CD4-positive, alpha-beta T cell treated with Interleukin-15 for 4 hours (primary cell): ENCODE measurements around the gene CNTD1.
A peak's percentile ranks its signal among the peaks of the same experiment; 100 is the strongest.
"Not testable (repeated sequence)": the region's sequence is repeated elsewhere in the genome, so short reads cannot be mapped to it uniquely, and the experiment has no call there.

ENCODE experiments used
- DNase-seq: peaks from one replicate; pipeline ENCODE4 v3.0.0-alpha.2; 2020; ENCODE audit warnings: low spot score

The CNTD1 gene

GRCh38 chr17:42798383-42799380 lies at the start of gene CNTD1, which contains the start of gene COA3:
Gene CNTD1, plus strand, starts transcription at chr17:42798861. Its CDS starts 207 bp downstream, at chr17:42799068.
Gene COA3, minus strand, starts transcription at chr17:42798704. Its CDS starts 23 bp downstream, at chr17:42798681.
- peak; percentile 74 for DNase-seq

- no peak for DNase-seq
Measured at GRCh38 chr17:42748908-42749798, 49.5 kb upstream of the CNTD1 start.

- DNase-seq: no peak
Measured at GRCh38 chr17:42750739-42751344, 47.8 kb upstream of the CNTD1 start.

- no peak for DNase-seq
Measured at GRCh38 chr17:42751628-42752027, 47.0 kb upstream of the CNTD1 start.

- no peak for DNase-seq
Measured at GRCh38 chr17:42754782-42755181, 43.9 kb upstream of the CNTD1 start.

- no peak for DNase-seq
Measured at GRCh38 chr17:42759982-42760651, 38.5 kb upstream of the CNTD1 start.

- no peak for DNase-seq
Measured at GRCh38 chr17:42760652-42761581, 37.7 kb upstream of the CNTD1 start, which contains the start of gene RAMP2. Gene RAMP2, plus strand, starts transcription at chr17:42761227. Its CDS starts 35 bp downstream, at chr17:42761262.

GRCh38 chr17:42761638-42762037 lies 37.0 kb upstream of the CNTD1 start:
- DNase-seq: no peak

GRCh38 chr17:42766124-42766523 lies 32.5 kb upstream of the CNTD1 start:
- no peak for DNase-seq

GRCh38 chr17:42767512-42767911 lies 31.1 kb upstream of the CNTD1 start:
- DNase-seq: no peak

- not testable (repeated sequence) for DNase-seq
Measured at GRCh38 chr17:42768006-42768405, 30.7 kb upstream of the CNTD1 start.

- not testable (repeated sequence) for DNase-seq
Measured at GRCh38 chr17:42769964-42770363, 28.7 kb upstream of the CNTD1 start.

- no peak for DNase-seq
Measured at GRCh38 chr17:42772945-42773289, 25.7 kb upstream of the CNTD1 start.

GRCh38 chr17:42773290-42774035 lies 25.2 kb upstream of the CNTD1 start, which contains the start of gene VPS25:
Gene VPS25, plus strand, starts transcription at chr17:42773449. Its CDS starts 27 bp downstream, at chr17:42773476.
- peak; percentile 84 for DNase-seq

GRCh38 chr17:42774066-42774745 lies 24.5 kb upstream of the CNTD1 start:
- no peak for DNase-seq

GRCh38 chr17:42775534-42776098 lies 23.0 kb upstream of the CNTD1 start:
- DNase-seq: no peak

GRCh38 chr17:42778570-42778969 lies 20.1 kb upstream of the CNTD1 start:
- DNase-seq: no peak

- DNase-seq: no peak
Measured at GRCh38 chr17:42779304-42779935, 19.2 kb upstream of the CNTD1 start.
